GM23338 (cell line): ENCODE results near the gene ICE1. TPM values are rescaled to one million over a fixed set of nuclear protein-coding genes. Genes with fewer than 3 reads are reported as not detected.

ENCODE experiments used
- ATAC-seq: fragments of 200-7000 bp; cut with Tn5 transposase; 3 replicates; pipeline ENCODE4 v1.9.1; 2020
- DNase-seq: peaks from one replicate; pipeline ENCODE4 v3.0.0-alpha.2; 2015; ENCODE audit warnings: low spot score
- H2AFZ ChIP-seq: fragments of 200-600 bp; sonication (generic); 2 replicates; pipeline ENCODE4 v1.8.0; 2016; ENCODE audit warnings: antibody characterized with exemption, mild to moderate bottlenecking, moderate library complexity
- H3F3A ChIP-seq: fragments of 200-600 bp; sonication (generic); replicated peaks from 2 replicates; pipeline ENCODE4 v1.8.0; 2017; ENCODE audit warnings: antibody characterized with exemption, mixed run types, low read depth
- H3K27ac ChIP-seq: fragments of 200-600 bp; sonication (generic); 2 replicates; pipeline ENCODE4 v1.6.1; 2016; ENCODE audit warnings: low read depth
- H3K27me3 ChIP-seq: fragments of 200-600 bp; sonication (generic); 2 replicates; pipeline ENCODE4 v1.8.0; 2016; ENCODE audit warnings: mild to moderate bottlenecking, mixed run types, moderate library complexity; ENCODE audit not compliant: insufficient read depth
- H3K36me3 ChIP-seq: fragments of 200-600 bp; sonication (generic); 2 replicates; pipeline ENCODE4 v1.8.0; 2016; ENCODE audit warnings: mild to moderate bottlenecking; ENCODE audit not compliant: insufficient read depth
- H3K4me1 ChIP-seq: fragments of 200-600 bp; sonication (generic); 2 replicates; pipeline ENCODE4 v1.8.0; 2016; ENCODE audit warnings: mild to moderate bottlenecking, moderate library complexity; ENCODE audit not compliant: insufficient read depth
- H3K4me2 ChIP-seq: fragments of 200-600 bp; sonication (generic); 2 replicates; pipeline ENCODE4 v1.7.1; 2017; ENCODE audit warnings: mixed run types
- H3K4me3 ChIP-seq: fragments of 200-600 bp; sonication (generic); 2 replicates; pipeline ENCODE4 v1.6.1; 2016; ENCODE audit warnings: mixed run types
- H3K79me2 ChIP-seq: fragments of 200-600 bp; sonication (generic); replicated peaks from 2 replicates; pipeline ENCODE4 v1.8.0; 2017; ENCODE audit warnings: mild to moderate bottlenecking; ENCODE audit not compliant: insufficient read depth
- H3K9me2 ChIP-seq: fragments of 200-600 bp; sonication (generic); 2 replicates; pipeline ENCODE4 v1.8.0; 2017; ENCODE audit not compliant: insufficient read depth
- H4K20me1 ChIP-seq: fragments of 200-600 bp; sonication (generic); replicated peaks from 2 replicates; pipeline ENCODE4 v1.8.0; 2017; ENCODE audit warnings: mild to moderate bottlenecking; ENCODE audit not compliant: insufficient read depth
- H3K27ac Mint-ChIP-seq: 2 replicates; pipeline ENCODE4 v1.8.0; 2020; ENCODE audit warnings: inconsistent platforms, mild to moderate bottlenecking, moderate library complexity, mixed read lengths
- H3K27me3 Mint-ChIP-seq: 3 replicates; pipeline ENCODE4 v1.8.0; 2022; ENCODE audit warnings: low read depth, mild to moderate bottlenecking, moderate library complexity, mixed read lengths, inconsistent platforms; ENCODE audit not compliant: insufficient read depth, poor library complexity
- H3K36me3 Mint-ChIP-seq: 3 replicates; pipeline ENCODE4 v1.8.0; 2021; ENCODE audit warnings: low read depth, mild to moderate bottlenecking, inconsistent platforms, moderate library complexity, mixed read lengths
- H3K4me1 Mint-ChIP-seq: 3 replicates; pipeline ENCODE4 v1.8.0; 2020; ENCODE audit warnings: mild to moderate bottlenecking, inconsistent platforms, mixed read lengths
- H3K4me3 Mint-ChIP-seq: 3 replicates; pipeline ENCODE4 v1.8.0; 2021; ENCODE audit warnings: moderate library complexity, mild to moderate bottlenecking, inconsistent platforms, mixed read lengths
- H3K9me3 Mint-ChIP-seq: 3 replicates; pipeline ENCODE4 v1.8.0; 2020; ENCODE audit warnings: moderate library complexity, mild to moderate bottlenecking, inconsistent platforms, mixed read lengths
- EZH2 ChIP-seq: fragments of 200-600 bp; sonication (generic); IDR thresholded peaks from one replicate; pipeline ENCODE4 v1.8.0; 2017; ENCODE audit warnings: antibody characterized with exemption, mild to moderate bottlenecking, low read depth; ENCODE audit not compliant: unreplicated experiment
- EZH2phosphoT487 ChIP-seq: fragments of 200-600 bp; sonication (generic); IDR thresholded peaks from one replicate; pipeline ENCODE4 v1.8.1; 2018; ENCODE audit warnings: antibody characterized with exemption; ENCODE audit not compliant: unreplicated experiment
- JUNB ChIP-seq: IDR thresholded peaks from one replicate; pipeline ENCODE4 v1.6.1; 2016; ENCODE audit warnings: antibody characterized with exemption; ENCODE audit not compliant: unreplicated experiment
- NANOG ChIP-seq: IDR thresholded peaks from 2 replicates; pipeline ENCODE4 v1.6.1; 2016; ENCODE audit warnings: antibody characterized with exemption, borderline replicate concordance
- POLR2AphosphoS5 ChIP-seq: IDR thresholded peaks from 2 replicates; pipeline ENCODE4 v1.6.1; 2016; ENCODE audit warnings: antibody characterized with exemption, low read depth
- STAT1 ChIP-seq: IDR thresholded peaks from one replicate; pipeline ENCODE4 v1.6.1; 2016; ENCODE audit warnings: antibody characterized with exemption; ENCODE audit not compliant: unreplicated experiment
- ZNF114 ChIP-seq: fragments of 250-450 bp; sonication (Bioruptor Pico); IDR thresholded peaks from 2 replicates; pipeline ENCODE4 v1.5.0; 2020; ENCODE audit warnings: mild to moderate bottlenecking, moderate library complexity
- ZNF331 ChIP-seq: fragments of 250-450 bp; sonication (Bioruptor Pico); IDR thresholded peaks from 2 replicates; pipeline ENCODE4 v1.5.0; 2020; ENCODE audit warnings: low read depth, mild to moderate bottlenecking, moderate library complexity
- polyA plus RNA-seq: library from polyadenylated mRNA; unstranded; fragments of >200 nt; fragmentation: Nextera tagmentation; extraction: Ambion mirVana; gene quantifications from 2 replicates; pipeline ENCODE4 v1.2.1, GENCODE V29; 2016
- total RNA-seq: library from RNA; depleted of rRNA; stranded (reverse); fragments of >200 nt; shearing (Covaris generic); gene quantifications from 2 replicates; pipeline ENCODE4 v1.2.3, GENCODE V29; 2014
- TF ChIP-seq, protein P1 (sequence below): fragments of 250-450 bp; sonication (Bioruptor Pico); IDR thresholded peaks from 2 replicates; pipeline ENCODE4 v1.5.0; 2020; ENCODE audit warnings: mild to moderate bottlenecking, moderate library complexity
- TF ChIP-seq, protein P2 (sequence below), 2 experiments: fragments of 200-600 bp in 1 of 2; sonication (generic) in 1 of 2; conservative IDR thresholded peaks; 2 replicates each; pipeline versions ENCODE4 v1.5.1 to v1.6.1; 2016 to 2017; ENCODE audit warnings: antibody characterized with exemption in 2 of 2, low read depth in 2 of 2, mild to moderate bottlenecking in 2 of 2, moderate library complexity in 1 of 2
- TF ChIP-seq, protein P3 (sequence below): IDR thresholded peaks from one replicate; pipeline ENCODE4 v1.6.1; 2018; ENCODE audit warnings: antibody characterized with exemption; ENCODE audit not compliant: unreplicated experiment

Gene ICE1
- total and polyA plus RNA-seq, 2 experiments from 2014 or later = 59.5 to 65.1 TPM

DNA sequence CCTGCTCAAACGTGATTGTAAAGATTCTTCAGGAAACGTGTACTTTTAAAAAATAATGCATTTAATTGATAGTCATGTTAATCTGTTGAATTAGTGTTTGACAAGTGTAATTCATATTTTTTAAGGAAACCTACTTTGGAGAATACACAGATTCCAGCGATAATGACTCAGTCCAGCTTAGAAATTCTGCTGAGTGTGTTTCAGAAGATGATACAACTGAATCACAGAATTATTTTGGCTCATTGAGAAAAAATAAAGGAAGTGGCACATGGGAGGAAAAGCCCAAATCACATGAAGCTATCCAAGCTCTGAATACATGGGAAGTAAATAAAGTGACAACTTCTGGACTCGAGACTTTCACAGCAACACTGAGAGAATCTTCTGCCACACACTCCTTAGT lies 37.8 kb downstream of the ICE1 start:
- Mint-ChIP-seq H3K4me1 (no peaks in the 10 kb centered on the region), H3K36me3 (peaks cover 90% of the 10 kb centered on the region), H3K27me3 (peaks cover 2% of the 10 kb centered on the region), H3K27ac (no peak overlapping the region), H3K4me3 (no peak overlapping the region), H3K9me3 (no peaks in the 10 kb centered on the region)
- Histone ChIP-seq H3K36me3 (peaks cover 73% of the 10 kb centered on the region), H3K4me1 (no peaks in the 10 kb centered on the region), H3K27ac (no peak overlapping the region), H3K4me3 (no peak overlapping the region), H3K79me2 (no peaks in the 10 kb centered on the region; the same call in 1 of the 2 replicates), H4K20me1 (peaks cover 12% of the 10 kb centered on the region), H3K27me3 (no peaks in the 10 kb centered on the region), H2AFZ (no peak overlapping the region), H3F3A (no peaks in the 10 kb centered on the region), H3K4me2 (no peak overlapping the region), H3K9me2 (no peaks in the 10 kb centered on the region)
- TF ChIP-seq NANOG = no peak
- TF ChIP-seq EZH2 = no peak
- no peak for TF ChIP-seq POLR2AphosphoS5
- TF ChIP-seq, protein P1, sequence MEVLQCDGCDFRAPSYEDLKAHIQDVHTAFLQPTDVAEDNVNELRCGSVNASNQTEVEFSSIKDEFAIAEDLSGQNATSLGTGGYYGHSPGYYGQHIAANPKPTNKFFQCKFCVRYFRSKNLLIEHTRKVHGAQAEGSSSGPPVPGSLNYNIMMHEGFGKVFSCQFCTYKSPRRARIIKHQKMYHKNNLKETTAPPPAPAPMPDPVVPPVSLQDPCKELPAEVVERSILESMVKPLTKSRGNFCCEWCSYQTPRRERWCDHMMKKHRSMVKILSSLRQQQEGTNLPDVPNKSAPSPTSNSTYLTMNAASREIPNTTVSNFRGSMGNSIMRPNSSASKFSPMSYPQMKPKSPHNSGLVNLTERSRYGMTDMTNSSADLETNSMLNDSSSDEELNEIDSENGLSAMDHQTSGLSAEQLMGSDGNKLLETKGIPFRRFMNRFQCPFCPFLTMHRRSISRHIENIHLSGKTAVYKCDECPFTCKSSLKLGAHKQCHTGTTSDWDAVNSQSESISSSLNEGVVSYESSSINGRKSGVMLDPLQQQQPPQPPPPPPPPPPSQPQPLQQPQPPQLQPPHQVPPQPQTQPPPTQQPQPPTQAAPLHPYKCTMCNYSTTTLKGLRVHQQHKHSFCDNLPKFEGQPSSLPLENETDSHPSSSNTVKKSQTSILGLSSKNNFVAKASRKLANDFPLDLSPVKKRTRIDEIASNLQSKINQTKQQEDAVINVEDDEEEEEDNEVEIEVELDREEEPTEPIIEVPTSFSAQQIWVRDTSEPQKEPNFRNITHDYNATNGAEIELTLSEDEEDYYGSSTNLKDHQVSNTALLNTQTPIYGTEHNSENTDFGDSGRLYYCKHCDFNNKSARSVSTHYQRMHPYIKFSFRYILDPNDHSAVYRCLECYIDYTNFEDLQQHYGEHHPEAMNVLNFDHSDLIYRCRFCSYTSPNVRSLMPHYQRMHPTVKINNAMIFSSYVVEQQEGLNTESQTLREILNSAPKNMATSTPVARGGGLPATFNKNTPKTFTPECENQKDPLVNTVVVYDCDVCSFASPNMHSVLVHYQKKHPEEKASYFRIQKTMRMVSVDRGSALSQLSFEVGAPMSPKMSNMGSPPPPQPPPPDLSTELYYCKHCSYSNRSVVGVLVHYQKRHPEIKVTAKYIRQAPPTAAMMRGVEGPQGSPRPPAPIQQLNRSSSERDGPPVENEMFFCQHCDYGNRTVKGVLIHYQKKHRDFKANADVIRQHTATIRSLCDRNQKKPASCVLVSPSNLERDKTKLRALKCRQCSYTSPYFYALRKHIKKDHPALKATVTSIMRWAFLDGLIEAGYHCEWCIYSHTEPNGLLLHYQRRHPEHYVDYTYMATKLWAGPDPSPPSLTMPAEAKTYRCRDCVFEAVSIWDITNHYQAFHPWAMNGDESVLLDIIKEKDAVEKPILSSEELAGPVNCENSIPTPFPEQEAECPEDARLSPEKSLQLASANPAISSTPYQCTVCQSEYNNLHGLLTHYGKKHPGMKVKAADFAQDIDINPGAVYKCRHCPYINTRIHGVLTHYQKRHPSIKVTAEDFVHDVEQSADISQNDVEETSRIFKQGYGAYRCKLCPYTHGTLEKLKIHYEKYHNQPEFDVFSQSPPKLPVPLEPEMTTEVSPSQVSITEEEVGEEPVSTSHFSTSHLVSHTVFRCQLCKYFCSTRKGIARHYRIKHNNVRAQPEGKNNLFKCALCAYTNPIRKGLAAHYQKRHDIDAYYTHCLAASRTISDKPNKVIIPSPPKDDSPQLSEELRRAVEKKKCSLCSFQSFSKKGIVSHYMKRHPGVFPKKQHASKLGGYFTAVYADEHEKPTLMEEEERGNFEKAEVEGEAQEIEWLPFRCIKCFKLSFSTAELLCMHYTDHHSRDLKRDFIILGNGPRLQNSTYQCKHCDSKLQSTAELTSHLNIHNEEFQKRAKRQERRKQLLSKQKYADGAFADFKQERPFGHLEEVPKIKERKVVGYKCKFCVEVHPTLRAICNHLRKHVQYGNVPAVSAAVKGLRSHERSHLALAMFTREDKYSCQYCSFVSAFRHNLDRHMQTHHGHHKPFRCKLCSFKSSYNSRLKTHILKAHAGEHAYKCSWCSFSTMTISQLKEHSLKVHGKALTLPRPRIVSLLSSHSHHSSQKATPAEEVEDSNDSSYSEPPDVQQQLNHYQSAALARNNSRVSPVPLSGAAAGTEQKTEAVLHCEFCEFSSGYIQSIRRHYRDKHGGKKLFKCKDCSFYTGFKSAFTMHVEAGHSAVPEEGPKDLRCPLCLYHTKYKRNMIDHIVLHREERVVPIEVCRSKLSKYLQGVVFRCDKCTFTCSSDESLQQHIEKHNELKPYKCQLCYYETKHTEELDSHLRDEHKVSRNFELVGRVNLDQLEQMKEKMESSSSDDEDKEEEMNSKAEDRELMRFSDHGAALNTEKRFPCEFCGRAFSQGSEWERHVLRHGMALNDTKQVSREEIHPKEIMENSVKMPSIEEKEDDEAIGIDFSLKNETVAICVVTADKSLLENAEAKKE (CRISPR knock-in tag) = no peak
- TF ChIP-seq STAT1 = no peak
- TF ChIP-seq JUNB = no peak
- TF ChIP-seq ZNF331 (CRISPR knock-in tag) = no peak
- no peak for TF ChIP-seq ZNF114
- TF ChIP-seq, protein P2, sequence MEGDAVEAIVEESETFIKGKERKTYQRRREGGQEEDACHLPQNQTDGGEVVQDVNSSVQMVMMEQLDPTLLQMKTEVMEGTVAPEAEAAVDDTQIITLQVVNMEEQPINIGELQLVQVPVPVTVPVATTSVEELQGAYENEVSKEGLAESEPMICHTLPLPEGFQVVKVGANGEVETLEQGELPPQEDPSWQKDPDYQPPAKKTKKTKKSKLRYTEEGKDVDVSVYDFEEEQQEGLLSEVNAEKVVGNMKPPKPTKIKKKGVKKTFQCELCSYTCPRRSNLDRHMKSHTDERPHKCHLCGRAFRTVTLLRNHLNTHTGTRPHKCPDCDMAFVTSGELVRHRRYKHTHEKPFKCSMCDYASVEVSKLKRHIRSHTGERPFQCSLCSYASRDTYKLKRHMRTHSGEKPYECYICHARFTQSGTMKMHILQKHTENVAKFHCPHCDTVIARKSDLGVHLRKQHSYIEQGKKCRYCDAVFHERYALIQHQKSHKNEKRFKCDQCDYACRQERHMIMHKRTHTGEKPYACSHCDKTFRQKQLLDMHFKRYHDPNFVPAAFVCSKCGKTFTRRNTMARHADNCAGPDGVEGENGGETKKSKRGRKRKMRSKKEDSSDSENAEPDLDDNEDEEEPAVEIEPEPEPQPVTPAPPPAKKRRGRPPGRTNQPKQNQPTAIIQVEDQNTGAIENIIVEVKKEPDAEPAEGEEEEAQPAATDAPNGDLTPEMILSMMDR (conservative IDR thresholded peaks at IDR 0.05; ENCODE audit: low read depth in 2 of 2) = no peak
- TF ChIP-seq, protein P3, sequence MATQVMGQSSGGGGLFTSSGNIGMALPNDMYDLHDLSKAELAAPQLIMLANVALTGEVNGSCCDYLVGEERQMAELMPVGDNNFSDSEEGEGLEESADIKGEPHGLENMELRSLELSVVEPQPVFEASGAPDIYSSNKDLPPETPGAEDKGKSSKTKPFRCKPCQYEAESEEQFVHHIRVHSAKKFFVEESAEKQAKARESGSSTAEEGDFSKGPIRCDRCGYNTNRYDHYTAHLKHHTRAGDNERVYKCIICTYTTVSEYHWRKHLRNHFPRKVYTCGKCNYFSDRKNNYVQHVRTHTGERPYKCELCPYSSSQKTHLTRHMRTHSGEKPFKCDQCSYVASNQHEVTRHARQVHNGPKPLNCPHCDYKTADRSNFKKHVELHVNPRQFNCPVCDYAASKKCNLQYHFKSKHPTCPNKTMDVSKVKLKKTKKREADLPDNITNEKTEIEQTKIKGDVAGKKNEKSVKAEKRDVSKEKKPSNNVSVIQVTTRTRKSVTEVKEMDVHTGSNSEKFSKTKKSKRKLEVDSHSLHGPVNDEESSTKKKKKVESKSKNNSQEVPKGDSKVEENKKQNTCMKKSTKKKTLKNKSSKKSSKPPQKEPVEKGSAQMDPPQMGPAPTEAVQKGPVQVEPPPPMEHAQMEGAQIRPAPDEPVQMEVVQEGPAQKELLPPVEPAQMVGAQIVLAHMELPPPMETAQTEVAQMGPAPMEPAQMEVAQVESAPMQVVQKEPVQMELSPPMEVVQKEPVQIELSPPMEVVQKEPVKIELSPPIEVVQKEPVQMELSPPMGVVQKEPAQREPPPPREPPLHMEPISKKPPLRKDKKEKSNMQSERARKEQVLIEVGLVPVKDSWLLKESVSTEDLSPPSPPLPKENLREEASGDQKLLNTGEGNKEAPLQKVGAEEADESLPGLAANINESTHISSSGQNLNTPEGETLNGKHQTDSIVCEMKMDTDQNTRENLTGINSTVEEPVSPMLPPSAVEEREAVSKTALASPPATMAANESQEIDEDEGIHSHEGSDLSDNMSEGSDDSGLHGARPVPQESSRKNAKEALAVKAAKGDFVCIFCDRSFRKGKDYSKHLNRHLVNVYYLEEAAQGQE = no peak
- TF ChIP-seq EZH2phosphoT487 = no peak
- ATAC-seq = no peak
- no peak for DNase-seq
